K562 (cell line): ENCODE data around the gene KLHDC10. TPM values are rescaled to one million over a fixed set of nuclear protein-coding genes. Genes with fewer than 3 reads are reported as not detected.

Experiments used
- ATAC-seq: fragments of 200-7000 bp; cut with Tn5 transposase; 3 replicates; pipeline ENCODE4 v1.9.1; 2020; ENCODE audit warnings: moderate library complexity
- BruUV-seq: library from RNA; stranded (reverse); fragments of 400-500 nt; replicated peaks from 2 replicates; lab custom pipeline; 2021; lab: Mats Ljungman, UMichigan
- CTCF ChIA-PET: fragments of 300-600 bp; formaldehyde crosslinking; extraction: SDS; loops from one replicate; lab custom pipeline; 2021; ENCODE audit warnings: low intra/inter-chr PET ratio; lab: Yijun Ruan, JAX
- POLR2A ChIA-PET: fragments of 300-600, 350-650 bp; sonication (Branson Sonifier 250); formaldehyde crosslinking; extraction: SDS; loops from one replicate; lab custom pipeline; 2021; ENCODE audit warnings: antibody characterized with exemption, inconsistent platforms; lab: Yijun Ruan, JAX
- DNase-seq, 4 experiments: peaks; one replicate each; pipeline versions ENCODE4 v3.0.0 to v3.0.0-alpha.2; 2011 to 2018; ENCODE audit warnings: low spot score in 3 of 4, mixed read lengths in 3 of 4; ENCODE audit errors: extremely low read depth in 1 of 4
- FAIRE-seq: peaks from 2 replicates; lab custom pipeline; 2011; peaks lifted over from hg19 to GRCh38; lab: Jason Lieb, UNC
- H2AFZ ChIP-seq: 2 replicates; pipeline ENCODE4 v1.6.0; 2011; ENCODE audit warnings: low read depth, low read length, control low read depth, inconsistent platforms
- H3K27ac ChIP-seq: fragments of 200-600 bp; 3 replicates; pipeline ENCODE4 v1.8.0; 2011; ENCODE audit warnings: low read depth, mild to moderate bottlenecking, control low read depth, inconsistent platforms, low read length, moderate library complexity, mixed read lengths; ENCODE audit errors: extremely low read depth
- H3K27me3 ChIP-seq, 2 experiments: fragments of 300-600 bp in 1 of 2; 2 replicates in 1 of 2; 3 replicates in 1 of 2; pipeline versions ENCODE4 v1.6.0 to v1.8.0; 2011; ENCODE audit warnings: inconsistent platforms in 2 of 2, low read length in 2 of 2, mild to moderate bottlenecking in 1 of 2, mixed read lengths in 1 of 2, moderate library complexity in 1 of 2; ENCODE audit not compliant: control insufficient read depth in 2 of 2, insufficient read depth in 2 of 2
- H3K36me3 ChIP-seq: fragments of 300-600 bp; 3 replicates; pipeline ENCODE4 v1.8.0; 2011; ENCODE audit warnings: mild to moderate bottlenecking, low read length, inconsistent platforms; ENCODE audit not compliant: control insufficient read depth, insufficient read depth
- H3K4me1 ChIP-seq, 2 experiments: fragments of 200-600 bp in 1 of 2; replicated peaks in 1 of 2; 2 replicates in 1 of 2; 3 replicates in 1 of 2; pipeline versions ENCODE4 v1.5.1 to v1.8.0; 2011; ENCODE audit warnings: inconsistent platforms in 2 of 2, low read length in 2 of 2, mild to moderate bottlenecking in 1 of 2, mixed read lengths in 1 of 2, moderate library complexity in 1 of 2; ENCODE audit not compliant: control insufficient read depth in 2 of 2, insufficient read depth in 2 of 2
- H3K4me2 ChIP-seq: 2 replicates; pipeline ENCODE4 v1.6.1; 2011; ENCODE audit warnings: low read length, control low read depth, inconsistent platforms, mixed read lengths; ENCODE audit not compliant: insufficient read depth
- H3K4me3 ChIP-seq: fragments of 200-600 bp; sonication (generic), shearing (Covaris generic); 2 replicates; pipeline ENCODE4 v1.5.1; 2016; ENCODE audit warnings: control low read depth, inconsistent platforms
- H3K79me2 ChIP-seq: fragments of 200-600 bp; 3 replicates; pipeline ENCODE4 v1.8.0; 2011; ENCODE audit warnings: low read length, inconsistent platforms; ENCODE audit not compliant: control insufficient read depth, insufficient read depth
- H3K9ac ChIP-seq, 2 experiments: 2 replicates each; pipeline versions ENCODE4 v1.6.0 to v1.6.1; 2011; ENCODE audit warnings: low read depth in 2 of 2, low read length in 2 of 2, control low read depth in 1 of 2, inconsistent platforms in 1 of 2, mild to moderate bottlenecking in 1 of 2, mixed read lengths in 1 of 2; ENCODE audit not compliant: insufficient read depth in 1 of 2
- H3K9me1 ChIP-seq: one replicate; pipeline ENCODE4 v1.6.0; 2011; ENCODE audit warnings: inconsistent platforms, mild to moderate bottlenecking, low read length, moderate library complexity; ENCODE audit not compliant: control insufficient read depth, insufficient read depth
- H3K9me3 ChIP-seq: replicated peaks from 2 replicates; pipeline ENCODE4 v1.5.1; 2011; ENCODE audit warnings: low read depth, low read length, inconsistent platforms; ENCODE audit not compliant: control insufficient read depth, insufficient read depth
- H4K20me1 ChIP-seq: replicated peaks from 2 replicates; pipeline ENCODE4 v1.6.1; 2011; ENCODE audit warnings: low read length, inconsistent platforms, mixed read lengths; ENCODE audit not compliant: control insufficient read depth, insufficient read depth
- ATF3 ChIP-seq, 2 experiments: fragments of 450-650 bp in 1 of 2; sonication (generic) in 1 of 2; formaldehyde crosslinking in 1 of 2; IDR thresholded peaks in 1 of 2; conservative IDR thresholded peaks in 1 of 2; 2 replicates each; pipeline versions ENCODE4 v1.6.1 to v1.8.1; 2016 to 2023; ENCODE audit warnings: mild to moderate bottlenecking in 2 of 2, moderate library complexity in 2 of 2, inconsistent platforms in 1 of 2, missing genetic modification reagents in 1 of 2
- FOSL1 ChIP-seq: fragments of 200-800 bp; sonication (Bioruptor generic); conservative IDR thresholded peaks from 2 replicates; pipeline ENCODE4 v1.6.1; 2016; ENCODE audit warnings: missing genetic modification characterization, missing compliant biosample characterization
- RNF2 ChIP-seq: sonication (generic); IDR thresholded peaks from 2 replicates; pipeline ENCODE4 v1.6.1; 2016
- SMARCE1 ChIP-seq: fragments of 450-650 bp; IDR thresholded peaks from 2 replicates; pipeline ENCODE4 v1.7.1; 2016; ENCODE audit warnings: mild to moderate bottlenecking
- WGBS: fragments of 100-300 bp; shearing (Covaris generic); methylation state at CpG from one replicate; pipeline ENCODE4 v1.1.6; 2016; ENCODE audit warnings: low coverage, mixed read lengths; ENCODE audit not compliant: insufficient coverage; ENCODE audit errors: missing lambda C conversion rate; 5-methylcytosine and 5-hydroxymethylcytosine counted together
- in situ Hi-C: fragments of 300-500 bp; cut with MboI; formaldehyde crosslinking; loops from 4 replicates; pipeline ENCODE4 v1.15.0; 2018; ENCODE audit warnings: inconsistent platforms, mixed read lengths
- intact Hi-C: fragments of 100-400 bp; cut with micrococcal nuclease; formaldehyde crosslinking; loops from 2 replicates; pipeline ENCODE4 v1.14.2; 2022
- polyA plus RNA-seq, 8 experiments: library from polyadenylated mRNA; depleted of rRNA in 4 of 8; stranded (reverse) in 5 of 8; unstranded in 3 of 8; fragments of >200 nt; fragmentation: Nextera tagmentation in 2 of 8; fragmentation: Illumina TruSeq in 1 of 8; extraction: Ambion mirVana in 2 of 8; extraction: Trizol in 1 of 8; gene quantifications; 2 replicates each; pipeline versions ENCODE4 v1.2.1 to v1.2.3, GENCODE V29; 2011 to 2014; ENCODE audit warnings: inconsistent platforms in 1 of 8, missing spikeins in 1 of 8
- total RNA-seq, 7 experiments: library from RNA; depleted of rRNA in 6 of 7; stranded (reverse); fragments of >200 nt in 6 of 7; fragmentation: Illumina TruSeq in 2 of 7; extraction: Trizol in 2 of 7; gene quantifications; 2 replicates each; pipeline versions ENCODE4 v1.2.1 to v1.2.3, GENCODE V29; 2011 to 2021; ENCODE audit warnings: low replicate concordance in 1 of 7

The KLHDC10 gene
- total and polyA plus RNA-seq, 9 of the 15 experiments (the other 6 are each of a cell fraction or from before 2014, with no cell fraction given) = 9.8 to 80.5 (median 31.4) TPM

DNA sequence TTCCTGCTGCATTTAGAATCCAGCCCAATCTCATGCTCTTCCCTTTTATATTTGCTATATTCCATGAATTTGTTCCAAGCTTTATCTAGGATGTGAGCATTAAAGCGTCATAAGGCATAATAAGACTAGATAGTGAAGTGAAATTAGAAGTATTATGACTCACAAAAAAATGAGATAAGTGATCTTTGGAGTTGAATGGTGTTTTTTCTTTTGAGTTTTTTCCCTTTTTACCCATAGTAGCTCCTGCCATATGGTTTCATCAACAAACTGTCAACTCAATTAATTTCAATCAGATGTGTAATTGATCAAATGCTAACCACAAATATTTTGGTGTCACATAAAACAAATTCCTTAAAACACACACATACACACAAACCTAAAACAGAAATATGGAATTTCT, 17.0 kb downstream of the KLHDC10 start:
- Histone ChIP-seq H4K20me1 (0 out of 2 replicates have a peak, but pooled peaks cover 4% of the 10 kb centered on the region), H3K4me2 (no peak overlapping the region), H3K27ac (peak overlapping the region; percentile 6; the same call in 1 of the 3 replicates), H2AFZ (no peak overlapping the region), H3K9me3 (no peaks in the 10 kb centered on the region), H3K79me2 (peaks cover 92% of the 10 kb centered on the region), H3K27me3 (no peaks in the 10 kb centered on the region), H3K9ac (0 out of 4 replicates have a peak overlapping the region, but pooled peaks of 1 of the 2 experiments have one; percentile 1), H3K4me3 (no peak overlapping the region), H3K4me1 (peaks cover 0 to 8% of the 10 kb centered on the region in 2 experiments; a peak in 4 of 5 replicates), H3K36me3 (peaks cover 40% of the 10 kb centered on the region), H3K9me1 (no peaks in the 10 kb centered on the region)
- ATAC-seq (no peak), DNase-seq (no peak), FAIRE-seq (no peak)
- in situ Hi-C loops (no loop called here), intact Hi-C loops (loop anchor here (5.0 kb wide), 1 partner anchor 120 kb away; the partner anchor contains the start of genes SSMEM1 and TMEM209)
- TF ChIP-seq RNF2 (no peak), FOSL1 (tag) (peak; percentile 60; the same call in 1 of the 2 replicates), SMARCE1 (0 out of 2 replicates have a peak, but pooled peaks have one; percentile 18), ATF3 (IDR thresholded peaks at IDR 0.05) (peak; percentile 39; the same call in 1 of the 2 replicates), ATF3 (CRISPR knock-in tag; conservative IDR thresholded peaks at IDR 0.05) (no peak)
- CTCF ChIA-PET = no interaction called here
- no TSS peak for BruUV-seq
- 40% methylated on average over 1 of the region's 1 CpG for WGBS
- POLR2A ChIA-PET = interaction anchor here (0.6 to 2.3 kb wide), 9 partner anchors 9 to 135 kb away, joined by 3 to 9 read pairs (median 3); no protein-coding TSS in a partner anchor
